ENCODE measurements around the gene HTR3C. TPM values are rescaled to one million over a fixed set of nuclear protein-coding genes. Genes with fewer than 3 reads are reported as not detected.

Gene HTR3C
- total and polyA plus RNA-seq, 2 donors from 2014 or later, result not detected

GRCh38 chr3:184050217-184050847 lies 2.5 kb upstream of the HTR3C start:
- Histone ChIP-seq H3K4me3 (ENCODE audit: low read length in 3 of 3) (no peak overlapping the region), H3K27ac (ENCODE audit: low read depth in 2 of 2, low read length in 2 of 2) (no peak overlapping the region), H3K36me3 (ENCODE audit: control insufficient read depth in 2 of 3, insufficient read depth in 3 of 3, low read length in 3 of 3) (no peaks in the 10 kb centered on the region), H3K27me3 (ENCODE audit: control insufficient read depth, insufficient read depth, low read length) (no peaks in the 10 kb centered on the region), H3K9me3 (ENCODE audit: control insufficient read depth in 2 of 3, insufficient read depth in 1 of 3, low read length in 3 of 3) (no peaks in the 10 kb centered on the region), H3K4me1 (ENCODE audit: control insufficient read depth in 2 of 3, insufficient read depth in 2 of 3, low read depth in 1 of 3, low read length in 3 of 3) (no peaks in the 10 kb centered on the region), H3K9ac (ENCODE audit: low read length in 3 of 3) (no peak overlapping the region)
- intact Hi-C loops (cut with DNase I), result no loop called here
- no peak for FAIRE-seq
- TF ChIP-seq CTCF (IDR thresholded peaks at IDR 0.05; ENCODE audit: borderline replicate concordance, extremely low read depth, insufficient read depth), result no peak
- no peak for DNase-seq

GRCh38 chr3:184058029-184058428 lies 5.2 kb downstream of the HTR3C start:
- Histone ChIP-seq H3K9ac (ENCODE audit: low read length in 3 of 3) (no peak overlapping the region), H3K36me3 (ENCODE audit: control insufficient read depth in 2 of 3, insufficient read depth in 3 of 3, low read length in 3 of 3) (no peaks in the 10 kb centered on the region), H3K27ac (ENCODE audit: low read depth in 2 of 2, low read length in 2 of 2) (no peak overlapping the region), H3K4me1 (ENCODE audit: control insufficient read depth in 2 of 3, insufficient read depth in 2 of 3, low read depth in 1 of 3, low read length in 3 of 3) (no peaks in the 10 kb centered on the region), H3K27me3 (ENCODE audit: control insufficient read depth, insufficient read depth, low read length) (no peaks in the 10 kb centered on the region), H3K4me3 (ENCODE audit: low read length in 3 of 3) (no peak overlapping the region), H3K9me3 (ENCODE audit: control insufficient read depth in 2 of 3, insufficient read depth in 1 of 3, low read length in 3 of 3) (no peaks in the 10 kb centered on the region)
- FAIRE-seq (no peak), DNase-seq (no peak)
- intact Hi-C loops (cut with DNase I), result no loop called here
- no peak for TF ChIP-seq CTCF (IDR thresholded peaks at IDR 0.05; ENCODE audit: borderline replicate concordance, extremely low read depth, insufficient read depth)

- Histone ChIP-seq H3K27me3 (ENCODE audit: control insufficient read depth, insufficient read depth, low read length) (no peaks in the 10 kb centered on the region), H3K4me1 (ENCODE audit: control insufficient read depth in 2 of 3, insufficient read depth in 2 of 3, low read depth in 1 of 3, low read length in 3 of 3) (no peaks in the 10 kb centered on the region), H3K27ac (ENCODE audit: low read depth in 2 of 2, low read length in 2 of 2) (no peak overlapping the region), H3K36me3 (ENCODE audit: control insufficient read depth in 2 of 3, insufficient read depth in 3 of 3, low read length in 3 of 3) (no peaks in the 10 kb centered on the region), H3K9me3 (ENCODE audit: control insufficient read depth in 2 of 3, insufficient read depth in 1 of 3, low read length in 3 of 3) (no peaks in the 10 kb centered on the region), H3K4me3 (ENCODE audit: low read length in 3 of 3) (no peak overlapping the region), H3K9ac (ENCODE audit: low read length in 3 of 3) (no peak overlapping the region)
- no peak for FAIRE-seq
- intact Hi-C loops (cut with DNase I), result no loop called here
- no peak for DNase-seq
- TF ChIP-seq CTCF (IDR thresholded peaks at IDR 0.05; ENCODE audit: borderline replicate concordance, extremely low read depth, insufficient read depth), result no peak
Observed at GRCh38 chr3:184059424-184059823, 6.6 kb downstream of the HTR3C start.

- Histone ChIP-seq H3K27ac (ENCODE audit: low read depth in 2 of 2, low read length in 2 of 2) (no peak overlapping the region), H3K27me3 (ENCODE audit: control insufficient read depth, insufficient read depth, low read length) (no peaks in the 10 kb centered on the region), H3K36me3 (ENCODE audit: control insufficient read depth in 2 of 3, insufficient read depth in 3 of 3, low read length in 3 of 3) (no peaks in the 10 kb centered on the region), H3K4me3 (ENCODE audit: low read length in 3 of 3) (no peak overlapping the region), H3K9me3 (ENCODE audit: control insufficient read depth in 2 of 3, insufficient read depth in 1 of 3, low read length in 3 of 3) (no peaks in the 10 kb centered on the region), H3K9ac (ENCODE audit: low read length in 3 of 3) (no peak overlapping the region), H3K4me1 (ENCODE audit: control insufficient read depth in 2 of 3, insufficient read depth in 2 of 3, low read depth in 1 of 3, low read length in 3 of 3) (no peaks in the 10 kb centered on the region)
- FAIRE-seq, result no peak
- intact Hi-C loops (cut with DNase I), result no loop called here
- no peak for DNase-seq
- TF ChIP-seq CTCF (IDR thresholded peaks at IDR 0.05; ENCODE audit: borderline replicate concordance, extremely low read depth, insufficient read depth), result no peak
Observed at GRCh38 chr3:184062637-184063036, 9.8 kb downstream of the HTR3C start.
